Measurements from ENCODE around the gene MDM2.

The MDM2 gene

DNA sequence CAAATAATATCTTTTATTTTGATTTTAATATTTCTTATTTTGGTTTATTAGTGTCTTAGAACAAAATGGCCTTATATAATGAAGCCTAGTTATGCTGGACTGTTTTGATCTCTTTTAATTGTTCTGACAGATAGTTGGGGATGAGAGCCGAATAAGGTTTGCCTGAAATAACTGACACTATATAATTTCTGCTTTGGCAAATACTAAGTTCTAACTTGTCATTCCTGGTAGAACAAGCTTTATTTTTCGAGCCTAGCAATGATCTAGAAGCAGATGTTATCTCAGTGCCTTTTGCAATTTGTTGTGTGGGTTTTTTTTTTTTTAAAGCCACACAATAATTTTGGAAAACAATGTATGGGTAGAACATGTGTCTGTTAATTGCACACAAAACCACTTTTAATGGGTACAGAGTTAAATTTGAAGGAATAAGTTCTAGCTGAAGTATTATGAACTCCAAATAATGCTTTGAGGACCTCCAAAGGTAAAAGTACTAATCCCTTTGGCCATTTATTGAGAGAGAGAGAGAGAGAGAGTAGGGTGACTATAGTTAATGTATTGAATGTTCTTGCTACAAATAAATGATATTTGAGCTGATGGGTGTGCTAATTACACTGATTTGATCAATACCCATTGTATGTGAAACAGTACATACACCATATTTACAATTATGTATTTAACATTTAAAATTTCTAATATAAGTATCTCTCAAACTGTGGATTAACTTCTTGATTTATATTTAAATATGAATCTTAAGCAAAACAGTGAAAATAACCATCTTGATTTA, 35.0 kb downstream of the MDM2 start (continued):
- TF ChIP-seq PATZ1 (CRISPR knock-in tag; IDR thresholded peaks at IDR 0.05; ENCODE audit: borderline replicate concordance) (no peak), ZNF565 (CRISPR knock-in tag; conservative IDR thresholded peaks at IDR 0.05; ENCODE audit: low read depth) (no peak), BACH2 (CRISPR knock-in tag; IDR thresholded peaks at IDR 0.05; ENCODE audit: borderline replicate concordance) (no peak), TOX (CRISPR knock-in tag; IDR thresholded peaks at IDR 0.05; ENCODE audit: borderline replicate concordance) (no peak), RARB (CRISPR knock-in tag; IDR thresholded peaks at IDR 0.05) (no peak)
- TF ChIP-seq, protein P1, sequence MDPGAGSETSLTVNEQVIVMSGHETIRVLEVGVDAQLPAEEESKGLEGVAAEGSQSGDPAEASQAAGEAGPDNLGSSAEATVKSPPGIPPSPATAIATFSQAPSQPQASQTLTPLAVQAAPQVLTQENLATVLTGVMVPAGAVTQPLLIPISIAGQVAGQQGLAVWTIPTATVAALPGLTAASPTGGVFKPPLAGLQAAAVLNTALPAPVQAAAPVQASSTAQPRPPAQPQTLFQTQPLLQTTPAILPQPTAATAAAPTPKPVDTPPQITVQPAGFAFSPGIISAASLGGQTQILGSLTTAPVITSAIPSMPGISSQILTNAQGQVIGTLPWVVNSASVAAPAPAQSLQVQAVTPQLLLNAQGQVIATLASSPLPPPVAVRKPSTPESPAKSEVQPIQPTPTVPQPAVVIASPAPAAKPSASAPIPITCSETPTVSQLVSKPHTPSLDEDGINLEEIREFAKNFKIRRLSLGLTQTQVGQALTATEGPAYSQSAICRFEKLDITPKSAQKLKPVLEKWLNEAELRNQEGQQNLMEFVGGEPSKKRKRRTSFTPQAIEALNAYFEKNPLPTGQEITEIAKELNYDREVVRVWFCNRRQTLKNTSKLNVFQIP (CRISPR knock-in tag; IDR thresholded peaks at IDR 0.05; ENCODE audit: borderline replicate concordance, low read depth) = no peak

DNA sequence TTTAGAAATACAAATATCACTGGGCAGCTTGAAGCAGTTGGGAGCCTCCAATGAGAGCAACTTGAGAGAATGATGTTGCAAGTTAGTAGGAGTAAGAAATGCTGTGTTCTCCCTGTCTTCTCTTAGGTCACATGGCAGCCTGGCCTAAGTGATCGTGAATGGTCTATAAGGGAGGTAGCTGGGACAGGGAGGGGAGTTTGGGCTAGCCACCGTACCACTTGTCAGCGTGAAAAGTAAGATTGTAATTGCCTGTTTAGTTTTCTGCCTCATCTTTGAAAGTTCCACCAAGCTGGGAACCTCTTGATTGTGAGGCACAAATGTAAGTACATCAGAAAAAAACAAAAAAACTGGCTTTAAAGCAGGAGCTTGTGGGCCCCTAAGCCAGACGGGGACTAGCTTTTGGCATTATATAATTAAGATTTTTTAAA, 36.4 kb downstream of the MDM2 start:
- ATAC-seq = no peak
- no peak for TF ChIP-seq ZNF8 (CRISPR knock-in tag; IDR thresholded peaks at IDR 0.05)
- TF ChIP-seq SNAI2 (CRISPR knock-in tag; IDR thresholded peaks at IDR 0.05) = no peak
- TF ChIP-seq TOX (CRISPR knock-in tag; IDR thresholded peaks at IDR 0.05; ENCODE audit: borderline replicate concordance) = no peak
- no peak for TF ChIP-seq TCF4 (CRISPR knock-in tag; IDR thresholded peaks at IDR 0.05; ENCODE audit: borderline replicate concordance)
- TF ChIP-seq, protein P2, sequence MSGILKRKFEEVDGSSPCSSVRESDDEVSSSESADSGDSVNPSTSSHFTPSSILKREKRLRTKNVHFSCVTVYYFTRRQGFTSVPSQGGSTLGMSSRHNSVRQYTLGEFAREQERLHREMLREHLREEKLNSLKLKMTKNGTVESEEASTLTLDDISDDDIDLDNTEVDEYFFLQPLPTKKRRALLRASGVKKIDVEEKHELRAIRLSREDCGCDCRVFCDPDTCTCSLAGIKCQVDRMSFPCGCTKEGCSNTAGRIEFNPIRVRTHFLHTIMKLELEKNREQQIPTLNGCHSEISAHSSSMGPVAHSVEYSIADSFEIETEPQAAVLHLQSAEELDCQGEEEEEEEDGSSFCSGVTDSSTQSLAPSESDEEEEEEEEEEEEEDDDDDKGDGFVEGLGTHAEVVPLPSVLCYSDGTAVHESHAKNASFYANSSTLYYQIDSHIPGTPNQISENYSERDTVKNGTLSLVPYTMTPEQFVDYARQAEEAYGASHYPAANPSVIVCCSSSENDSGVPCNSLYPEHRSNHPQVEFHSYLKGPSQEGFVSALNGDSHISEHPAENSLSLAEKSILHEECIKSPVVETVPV (CRISPR knock-in tag; IDR thresholded peaks at IDR 0.05) = no peak
- no peak for TF ChIP-seq PATZ1 (CRISPR knock-in tag; IDR thresholded peaks at IDR 0.05; ENCODE audit: borderline replicate concordance)
- TF ChIP-seq, protein P1 (CRISPR knock-in tag; IDR thresholded peaks at IDR 0.05; ENCODE audit: borderline replicate concordance, low read depth) = no peak
- TF ChIP-seq ZNF565 (CRISPR knock-in tag; conservative IDR thresholded peaks at IDR 0.05; ENCODE audit: low read depth) = no peak
- TF ChIP-seq ZFP30 (CRISPR knock-in tag; IDR thresholded peaks at IDR 0.05) = no peak
- no peak for TF ChIP-seq ESRRG (CRISPR knock-in tag; IDR thresholded peaks at IDR 0.05)
- TF ChIP-seq, protein P3, sequence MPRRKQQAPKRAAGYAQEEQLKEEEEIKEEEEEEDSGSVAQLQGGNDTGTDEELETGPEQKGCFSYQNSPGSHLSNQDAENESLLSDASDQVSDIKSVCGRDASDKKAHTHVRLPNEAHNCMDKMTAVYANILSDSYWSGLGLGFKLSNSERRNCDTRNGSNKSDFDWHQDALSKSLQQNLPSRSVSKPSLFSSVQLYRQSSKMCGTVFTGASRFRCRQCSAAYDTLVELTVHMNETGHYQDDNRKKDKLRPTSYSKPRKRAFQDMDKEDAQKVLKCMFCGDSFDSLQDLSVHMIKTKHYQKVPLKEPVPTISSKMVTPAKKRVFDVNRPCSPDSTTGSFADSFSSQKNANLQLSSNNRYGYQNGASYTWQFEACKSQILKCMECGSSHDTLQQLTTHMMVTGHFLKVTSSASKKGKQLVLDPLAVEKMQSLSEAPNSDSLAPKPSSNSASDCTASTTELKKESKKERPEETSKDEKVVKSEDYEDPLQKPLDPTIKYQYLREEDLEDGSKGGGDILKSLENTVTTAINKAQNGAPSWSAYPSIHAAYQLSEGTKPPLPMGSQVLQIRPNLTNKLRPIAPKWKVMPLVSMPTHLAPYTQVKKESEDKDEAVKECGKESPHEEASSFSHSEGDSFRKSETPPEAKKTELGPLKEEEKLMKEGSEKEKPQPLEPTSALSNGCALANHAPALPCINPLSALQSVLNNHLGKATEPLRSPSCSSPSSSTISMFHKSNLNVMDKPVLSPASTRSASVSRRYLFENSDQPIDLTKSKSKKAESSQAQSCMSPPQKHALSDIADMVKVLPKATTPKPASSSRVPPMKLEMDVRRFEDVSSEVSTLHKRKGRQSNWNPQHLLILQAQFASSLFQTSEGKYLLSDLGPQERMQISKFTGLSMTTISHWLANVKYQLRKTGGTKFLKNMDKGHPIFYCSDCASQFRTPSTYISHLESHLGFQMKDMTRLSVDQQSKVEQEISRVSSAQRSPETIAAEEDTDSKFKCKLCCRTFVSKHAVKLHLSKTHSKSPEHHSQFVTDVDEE (CRISPR knock-in tag; IDR thresholded peaks at IDR 0.05) = no peak
- TF ChIP-seq ARNTL (CRISPR knock-in tag; IDR thresholded peaks at IDR 0.05; ENCODE audit: borderline replicate concordance, low read depth) = no peak
- no peak for TF ChIP-seq BACH2 (CRISPR knock-in tag; IDR thresholded peaks at IDR 0.05; ENCODE audit: borderline replicate concordance)
- TF ChIP-seq PPARA (CRISPR knock-in tag; IDR thresholded peaks at IDR 0.05; ENCODE audit: borderline replicate concordance) = no peak
- TF ChIP-seq GLIS3 (CRISPR knock-in tag; IDR thresholded peaks at IDR 0.05) = no peak
- TF ChIP-seq ZFP3 (CRISPR knock-in tag; IDR thresholded peaks at IDR 0.05) = no peak
